ENCODE results near the gene INTS1. TPM values are rescaled to one million over a fixed set of nuclear protein-coding genes. Genes with fewer than 3 reads are reported as not detected.
A peak's percentile ranks its signal among the peaks of the same experiment; 100 is the strongest.

The INTS1 gene
- total RNA-seq, 4 donors from 2014 or later: 50.3 to 134 (median 71.4) TPM

DNA sequence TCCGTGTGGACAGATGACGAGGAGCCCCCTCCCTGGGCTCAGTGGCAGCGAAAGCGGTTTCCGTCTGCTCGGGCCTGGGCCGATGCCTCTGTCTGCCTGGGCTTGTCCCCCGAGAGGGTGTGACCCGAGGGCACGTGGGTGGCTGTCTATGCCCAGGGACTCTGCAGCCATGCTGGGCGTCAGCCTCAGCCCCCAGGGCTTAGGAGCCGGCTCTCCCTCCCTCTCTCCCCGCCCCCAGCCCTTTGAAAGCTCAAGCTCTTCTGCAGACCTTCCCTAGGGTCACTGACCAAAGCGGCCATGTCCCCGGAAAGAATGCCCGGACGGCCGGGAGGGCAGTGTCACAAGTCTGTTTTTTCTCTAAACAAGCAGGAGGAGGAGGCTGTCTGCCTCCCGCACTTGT, 52.0 kb downstream of the INTS1 start:
- intact Hi-C loops (cut with DNase I; ENCODE audit: low total_unique reads) (no loop called here), in situ Hi-C loops (cut with MboI; ENCODE audit: low pct_ligation_motif_present in 1 of 4, low pct_unique_long_range_greater_than_20kb in 1 of 4, low sequenced_read_pairs in 3 of 4) (no loop called here)
- Histone ChIP-seq H3K36me3 (no peaks in the 10 kb centered on the region), H3K4me1 (peaks cover 12 to 67% (median 37%) of the 10 kb centered on the region in 4 donors), H3K27ac (peak overlapping the region; percentile 8 to 94 (median 24)), H3K27me3 (no peaks in the 10 kb centered on the region), H3K9me3 (no peaks in the 10 kb centered on the region), H3K4me3 (no peak overlapping the region)
- no peak for DNase-seq
- TF ChIP-seq POLR2A (IDR thresholded peaks at IDR 0.05): no peak
- no peak for TF ChIP-seq EP300 (IDR thresholded peaks at IDR 0.05; ENCODE audit: low read depth)
- WGBS, 2 donors (ENCODE audit: low coverage in 1 of 2): 66% methylated on average over 11 of the region's 19 CpGs; no CpG with 5 or more reads in 1 of the 2 donors

DNA sequence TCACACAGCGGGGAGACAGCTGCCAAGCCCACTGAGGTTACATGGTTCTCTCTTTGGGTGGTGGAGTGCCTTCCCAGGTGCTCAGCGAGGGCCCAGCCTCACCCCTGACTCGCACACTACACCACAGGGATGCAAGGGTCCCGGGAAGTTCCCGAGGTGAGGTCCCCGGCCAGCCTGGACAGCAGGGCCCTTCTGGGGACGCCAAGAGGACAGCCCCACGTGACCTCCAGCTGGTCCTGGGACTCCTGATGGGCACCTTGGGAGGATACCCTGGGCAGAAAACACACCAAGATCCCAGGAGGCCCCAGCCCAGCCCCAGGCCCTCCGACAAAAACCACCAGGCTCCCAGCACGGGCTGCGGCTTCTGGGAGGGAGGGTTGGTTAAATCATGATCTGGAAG, 53.2 kb downstream of the INTS1 start:
- WGBS, 2 donors (ENCODE audit: low coverage in 1 of 2): 79% methylated on average over 9 of the region's 11 CpGs; no CpG with 5 or more reads in 1 of the 2 donors
- no peak for DNase-seq
- Histone ChIP-seq H3K36me3 (no peaks in the 10 kb centered on the region), H3K27ac (peak overlapping the region in 3 of 4 donors; percentile 8 to 47 (median 41)), H3K9me3 (no peaks in the 10 kb centered on the region), H3K4me3 (no peak overlapping the region), H3K27me3 (no peaks in the 10 kb centered on the region), H3K4me1 (peaks cover 8 to 63% (median 28%) of the 10 kb centered on the region in 4 donors)
- TF ChIP-seq POLR2A (IDR thresholded peaks at IDR 0.05) (no peak), EP300 (IDR thresholded peaks at IDR 0.05; ENCODE audit: low read depth) (no peak), POLR2AphosphoS5 (IDR thresholded peaks at IDR 0.05) (no peak)
- TF ChIP-seq, protein P1, sequence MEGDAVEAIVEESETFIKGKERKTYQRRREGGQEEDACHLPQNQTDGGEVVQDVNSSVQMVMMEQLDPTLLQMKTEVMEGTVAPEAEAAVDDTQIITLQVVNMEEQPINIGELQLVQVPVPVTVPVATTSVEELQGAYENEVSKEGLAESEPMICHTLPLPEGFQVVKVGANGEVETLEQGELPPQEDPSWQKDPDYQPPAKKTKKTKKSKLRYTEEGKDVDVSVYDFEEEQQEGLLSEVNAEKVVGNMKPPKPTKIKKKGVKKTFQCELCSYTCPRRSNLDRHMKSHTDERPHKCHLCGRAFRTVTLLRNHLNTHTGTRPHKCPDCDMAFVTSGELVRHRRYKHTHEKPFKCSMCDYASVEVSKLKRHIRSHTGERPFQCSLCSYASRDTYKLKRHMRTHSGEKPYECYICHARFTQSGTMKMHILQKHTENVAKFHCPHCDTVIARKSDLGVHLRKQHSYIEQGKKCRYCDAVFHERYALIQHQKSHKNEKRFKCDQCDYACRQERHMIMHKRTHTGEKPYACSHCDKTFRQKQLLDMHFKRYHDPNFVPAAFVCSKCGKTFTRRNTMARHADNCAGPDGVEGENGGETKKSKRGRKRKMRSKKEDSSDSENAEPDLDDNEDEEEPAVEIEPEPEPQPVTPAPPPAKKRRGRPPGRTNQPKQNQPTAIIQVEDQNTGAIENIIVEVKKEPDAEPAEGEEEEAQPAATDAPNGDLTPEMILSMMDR (IDR thresholded peaks at IDR 0.05): no peak
- intact Hi-C loops (cut with DNase I; ENCODE audit: low total_unique reads): no loop called here
- in situ Hi-C loops (cut with MboI; ENCODE audit: low pct_ligation_motif_present in 1 of 4, low pct_unique_long_range_greater_than_20kb in 1 of 4, low sequenced_read_pairs in 3 of 4): no loop called here

DNA sequence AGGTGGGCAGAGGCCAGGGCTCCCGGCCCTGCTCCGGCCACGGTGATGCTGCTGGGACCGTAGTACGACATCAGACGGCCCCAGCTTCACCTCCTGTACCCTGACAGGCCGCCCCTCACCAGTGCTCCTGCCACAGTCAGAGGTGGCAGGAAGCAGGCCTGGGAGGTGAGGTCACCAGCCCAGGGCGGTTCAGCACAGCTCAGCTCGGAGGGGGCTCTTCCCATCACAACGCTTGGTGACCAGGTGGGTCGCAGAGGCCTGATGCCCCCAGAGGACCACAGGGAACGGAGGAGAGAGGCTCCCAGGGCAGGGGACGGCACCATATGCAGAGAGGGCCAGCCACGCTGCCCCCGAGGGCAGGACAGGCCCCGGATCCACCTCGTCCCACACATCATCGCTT, 53.8 kb downstream of the INTS1 start:
- TF ChIP-seq POLR2AphosphoS5 (IDR thresholded peaks at IDR 0.05): no peak
- TF ChIP-seq, protein P1 (IDR thresholded peaks at IDR 0.05): no peak
- no peak for TF ChIP-seq POLR2A (IDR thresholded peaks at IDR 0.05)
- TF ChIP-seq EP300 (IDR thresholded peaks at IDR 0.05; ENCODE audit: low read depth): no peak
- no peak for DNase-seq
- H3K27ac ChIP-seq: peak overlapping the region; percentile 4 to 47 (median 24)
- H3K9me3 ChIP-seq: no peaks in the 10 kb centered on the region
- H3K27me3 ChIP-seq: no peaks in the 10 kb centered on the region
- in situ Hi-C loops (cut with MboI; ENCODE audit: low pct_ligation_motif_present in 1 of 4, low pct_unique_long_range_greater_than_20kb in 1 of 4, low sequenced_read_pairs in 3 of 4): no loop called here
- no peak overlapping the region for H3K4me3 ChIP-seq
- H3K4me1 ChIP-seq: peaks cover 8 to 57% (median 23%) of the 10 kb centered on the region in 4 donors
- 72% methylated on average over 12 of the region's 18 CpGs; no CpG with 5 or more reads in 1 of the 2 donors for WGBS, 2 donors (ENCODE audit: low coverage in 1 of 2)
- no peaks in the 10 kb centered on the region for H3K36me3 ChIP-seq
- intact Hi-C loops (cut with DNase I; ENCODE audit: low total_unique reads): no loop called here

DNA sequence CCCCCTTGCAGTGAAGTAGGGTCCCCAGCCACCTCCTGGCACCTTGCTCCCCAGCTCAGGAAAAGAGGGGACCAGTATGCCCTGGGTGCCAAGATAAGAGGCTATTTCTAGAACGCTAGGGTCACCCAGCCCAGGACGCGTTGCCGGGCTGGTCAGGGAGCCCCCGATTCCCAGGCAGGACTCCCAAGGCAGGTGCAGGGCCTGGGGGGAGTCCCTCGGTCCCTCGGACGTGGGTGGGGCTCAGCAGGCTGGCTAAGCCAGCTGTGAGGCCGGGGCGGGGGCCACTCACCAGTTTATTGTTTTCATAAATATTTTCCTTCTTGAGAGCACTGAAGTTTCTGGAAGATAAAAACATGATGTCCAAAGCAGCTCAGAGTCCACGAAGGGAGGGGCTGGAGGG, 54.2 kb downstream of the INTS1 start:
- H3K9me3 ChIP-seq: no peaks in the 10 kb centered on the region
- TF ChIP-seq EP300 (IDR thresholded peaks at IDR 0.05; ENCODE audit: low read depth): no peak
- TF ChIP-seq POLR2AphosphoS5 (IDR thresholded peaks at IDR 0.05): no peak
- TF ChIP-seq POLR2A (IDR thresholded peaks at IDR 0.05): no peak
- TF ChIP-seq, protein P1 (IDR thresholded peaks at IDR 0.05): no peak
- peaks cover 4 to 53% (median 18%) of the 10 kb centered on the region in 4 donors for H3K4me1 ChIP-seq
- in situ Hi-C loops (cut with MboI; ENCODE audit: low pct_ligation_motif_present in 1 of 4, low pct_unique_long_range_greater_than_20kb in 1 of 4, low sequenced_read_pairs in 3 of 4) (no loop called here), intact Hi-C loops (cut with DNase I; ENCODE audit: low total_unique reads) (no loop called here)
- peak overlapping the region; percentile 4 to 47 (median 24) for H3K27ac ChIP-seq
- no peak overlapping the region for H3K4me3 ChIP-seq
- H3K27me3 ChIP-seq: no peaks in the 10 kb centered on the region
- no peak for DNase-seq
- WGBS, 2 donors (ENCODE audit: low coverage in 1 of 2): 34% methylated on average over 7 of the region's 11 CpGs; no CpG with 5 or more reads in 1 of the 2 donors
- no peaks in the 10 kb centered on the region for H3K36me3 ChIP-seq

DNA sequence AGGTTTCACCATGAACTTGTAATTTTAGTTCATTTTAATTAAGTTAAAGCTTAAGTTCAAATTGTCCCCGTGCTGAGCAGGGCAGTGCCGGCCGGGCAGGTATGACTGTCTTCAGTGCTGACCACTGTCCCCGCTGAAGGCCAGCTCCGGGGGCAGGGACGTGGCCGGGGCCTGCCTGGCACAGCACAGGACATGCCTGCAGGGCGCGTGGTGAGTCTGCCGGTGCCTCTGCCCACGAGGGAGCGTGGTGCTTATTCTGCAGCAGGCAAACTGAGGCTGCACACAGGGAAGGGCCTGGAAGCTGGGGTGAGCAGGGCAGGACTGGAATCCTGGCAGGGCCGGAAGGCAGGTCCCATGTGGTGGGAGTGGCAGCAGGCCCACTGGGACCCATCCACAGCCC, 54.7 kb downstream of the INTS1 start:
- 77 to 94% methylated on average over 6 to 12 of the region's 13 CpGs for WGBS, 2 donors (ENCODE audit: low coverage in 1 of 2)
- in situ Hi-C loops (cut with MboI; ENCODE audit: low pct_ligation_motif_present in 1 of 4, low pct_unique_long_range_greater_than_20kb in 1 of 4, low sequenced_read_pairs in 3 of 4): no loop called here
- Histone ChIP-seq H3K36me3 (no peaks in the 10 kb centered on the region), H3K4me1 (peaks cover 0 to 48% (median 14%) of the 10 kb centered on the region in 4 donors), H3K4me3 (no peak overlapping the region), H3K27me3 (no peaks in the 10 kb centered on the region), H3K27ac (peak overlapping the region in 2 of 4 donors; percentile 0 to 8), H3K9me3 (no peaks in the 10 kb centered on the region)
- no peak for DNase-seq
- intact Hi-C loops (cut with DNase I; ENCODE audit: low total_unique reads): no loop called here
- TF ChIP-seq EP300 (IDR thresholded peaks at IDR 0.05; ENCODE audit: low read depth) (no peak), POLR2A (IDR thresholded peaks at IDR 0.05) (no peak), POLR2AphosphoS5 (IDR thresholded peaks at IDR 0.05) (no peak)
- TF ChIP-seq, protein P1 (IDR thresholded peaks at IDR 0.05): no peak

All from transverse colon (tissue), 4 donors.